AG04450 (cell line): Measurements from ENCODE around the gene AMN. TPM values are rescaled to one million over a fixed set of nuclear protein-coding genes. Genes with fewer than 3 reads are reported as not detected.

Experiments
- CTCF ChIA-PET: fragments of 300-600, 350-600 bp; formaldehyde crosslinking; extraction: SDS; loops from one replicate; lab custom pipeline; 2022; ENCODE audit warnings: antibody characterized with exemption, inconsistent platforms; lab: Charles Lee
- POLR2A ChIA-PET: fragments of 350-600 bp; formaldehyde crosslinking; extraction: SDS; loops from one replicate; lab custom pipeline; 2021; ENCODE audit warnings: antibody characterized with exemption, inconsistent platforms; lab: Yijun Ruan, JAX
- DNase-seq: peaks from one replicate; pipeline ENCODE4 v3.0.0-alpha.2; 2011; ENCODE audit warnings: low read depth, low spot score
- H3K27ac ChIP-seq: one replicate; pipeline ENCODE4 v1.5.1; 2012; ENCODE audit warnings: low read depth, low read length, control low read depth
- H3K27me3 ChIP-seq: one replicate; pipeline ENCODE4 v1.6.0; 2012; ENCODE audit warnings: low read length; ENCODE audit not compliant: control insufficient read depth, insufficient read depth
- H3K4me3 ChIP-seq: 2 replicates; pipeline ENCODE4 v1.5.1; 2011; ENCODE audit warnings: mild to moderate bottlenecking, low read depth, low read length, control low read depth
- H3K9me3 ChIP-seq: 2 replicates; pipeline ENCODE4 v1.5.1; 2012; ENCODE audit warnings: low read length; ENCODE audit not compliant: control insufficient read depth, insufficient read depth
- polyA plus RNA-seq: library from polyadenylated mRNA; depleted of rRNA; stranded (reverse); fragments of >200 nt; gene quantifications from 2 replicates; pipeline ENCODE4 v1.2.3, GENCODE V29; 2011; rRNA removed
- TF ChIP-seq, protein P1 (sequence below): IDR thresholded peaks from 2 replicates; pipeline ENCODE4 v1.5.1; 2011; ENCODE audit warnings: low read depth, low read length, control low read depth, inconsistent platforms

The AMN gene
- polyA plus RNA-seq, 1 experiment, result 0.06 TPM

DNA sequence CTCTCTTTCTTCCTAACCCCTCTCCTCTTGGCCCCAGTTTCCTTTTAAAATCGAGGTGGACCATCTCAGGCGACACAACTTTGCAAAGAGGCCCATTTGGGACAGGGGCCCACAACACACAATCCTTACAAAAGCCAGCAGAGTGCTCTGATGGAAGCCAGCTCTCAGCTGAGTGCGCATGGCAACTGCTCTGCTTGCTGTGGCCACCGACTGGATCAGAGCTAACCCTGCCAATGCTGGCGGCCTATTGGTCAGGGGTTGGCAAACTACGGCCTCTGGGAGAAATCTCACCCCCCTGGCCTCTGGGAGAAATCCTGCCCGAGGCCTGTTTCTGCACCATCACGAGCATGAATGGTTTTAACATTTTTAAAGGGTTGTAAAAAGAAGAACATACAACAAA lies 55.0 kb downstream of the AMN start:
- H3K27me3 ChIP-seq, result no peaks in the 10 kb centered on the region
- TF ChIP-seq, protein P1, sequence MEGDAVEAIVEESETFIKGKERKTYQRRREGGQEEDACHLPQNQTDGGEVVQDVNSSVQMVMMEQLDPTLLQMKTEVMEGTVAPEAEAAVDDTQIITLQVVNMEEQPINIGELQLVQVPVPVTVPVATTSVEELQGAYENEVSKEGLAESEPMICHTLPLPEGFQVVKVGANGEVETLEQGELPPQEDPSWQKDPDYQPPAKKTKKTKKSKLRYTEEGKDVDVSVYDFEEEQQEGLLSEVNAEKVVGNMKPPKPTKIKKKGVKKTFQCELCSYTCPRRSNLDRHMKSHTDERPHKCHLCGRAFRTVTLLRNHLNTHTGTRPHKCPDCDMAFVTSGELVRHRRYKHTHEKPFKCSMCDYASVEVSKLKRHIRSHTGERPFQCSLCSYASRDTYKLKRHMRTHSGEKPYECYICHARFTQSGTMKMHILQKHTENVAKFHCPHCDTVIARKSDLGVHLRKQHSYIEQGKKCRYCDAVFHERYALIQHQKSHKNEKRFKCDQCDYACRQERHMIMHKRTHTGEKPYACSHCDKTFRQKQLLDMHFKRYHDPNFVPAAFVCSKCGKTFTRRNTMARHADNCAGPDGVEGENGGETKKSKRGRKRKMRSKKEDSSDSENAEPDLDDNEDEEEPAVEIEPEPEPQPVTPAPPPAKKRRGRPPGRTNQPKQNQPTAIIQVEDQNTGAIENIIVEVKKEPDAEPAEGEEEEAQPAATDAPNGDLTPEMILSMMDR, result no peak
- DNase-seq, result no peak
- ChIA-PET POLR2A (no interaction called here), CTCF (interaction anchor here (0.5 kb wide), 1 partner anchor 312 kb away, joined by 7 read pairs; no protein-coding TSS in a partner anchor)
- H3K27ac ChIP-seq, result peak overlapping the region; percentile 21
- H3K9me3 ChIP-seq, result no peaks in the 10 kb centered on the region; the same call in 1 of the 2 replicates
- H3K4me3 ChIP-seq, result no peak overlapping the region

DNA sequence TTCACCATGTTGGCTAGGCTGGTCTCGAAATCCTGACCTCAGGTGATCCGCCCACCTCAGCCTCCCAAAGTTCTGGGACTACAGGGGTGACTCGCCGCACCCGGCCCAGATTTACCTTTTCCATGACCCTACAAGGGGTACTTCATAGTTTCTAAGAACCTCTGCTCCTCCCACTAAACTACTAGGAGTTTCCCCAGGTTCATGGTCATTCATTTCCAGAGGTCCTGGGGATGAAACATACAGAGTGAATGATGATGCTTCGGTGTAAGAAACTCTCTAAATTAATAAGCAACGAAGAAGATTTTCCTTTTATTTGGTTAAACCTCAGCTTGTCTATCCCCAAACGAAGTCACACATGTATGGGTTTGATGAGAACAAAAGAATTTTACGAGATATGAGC lies 56.9 kb downstream of the AMN start:
- Histone ChIP-seq H3K9me3 (no peaks in the 10 kb centered on the region; the same call in 1 of the 2 replicates), H3K4me3 (no peak overlapping the region), H3K27ac (no peak overlapping the region), H3K27me3 (no peaks in the 10 kb centered on the region)
- ChIA-PET CTCF (no interaction called here), POLR2A (no interaction called here)
- DNase-seq, result no peak
- TF ChIP-seq, protein P1, result no peak

DNA sequence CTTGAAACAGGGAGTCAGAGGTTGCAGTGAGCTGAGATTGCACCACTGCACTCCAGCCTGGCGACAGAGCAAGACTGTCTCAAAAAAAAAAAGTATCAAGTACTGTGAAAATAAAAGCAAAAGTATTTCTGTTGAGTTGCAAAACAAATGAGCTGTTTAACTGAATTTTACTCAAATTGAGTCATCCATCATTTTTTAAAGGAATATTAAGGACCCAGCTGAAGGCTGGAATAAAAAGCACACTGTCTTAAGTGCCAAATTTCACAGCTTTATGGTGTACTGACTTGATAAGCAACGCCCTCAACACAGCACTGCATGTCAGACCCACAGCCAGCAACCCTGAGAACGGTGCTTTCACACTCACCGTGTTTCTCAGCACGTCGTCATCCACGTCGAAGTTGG lies 57.9 kb downstream of the AMN start:
- H3K9me3 ChIP-seq, result no peaks in the 10 kb centered on the region; the same call in 1 of the 2 replicates
- no peak overlapping the region for H3K4me3 ChIP-seq
- no peaks in the 10 kb centered on the region for H3K27me3 ChIP-seq
- no peak overlapping the region for H3K27ac ChIP-seq
- POLR2A ChIA-PET, result interaction anchor here (0.6 to 0.7 kb wide), 2 partner anchors 23 to 342 kb away, joined by 3 to 5 read pairs; no protein-coding TSS in a partner anchor
- TF ChIP-seq, protein P1, result no peak
- CTCF ChIA-PET, result no interaction called here
- DNase-seq, result no peak

Other genes starting within 250 kb of the AMN start
- gene TRAF3, start 145.2 kb upstream of the AMN start, polyA plus RNA-seq, result 24.9 and 25.3 TPM in 2 replicates
- 57.0 and 66.8 TPM in 2 replicates for gene CDC42BPB, start 134.9 kb downstream of the AMN start, polyA plus RNA-seq
- not detected in 2 replicates for gene LBHD2, start 161.5 kb downstream of the AMN start, polyA plus RNA-seq
- not detected in 2 replicates for gene EXOC3L4, start 172.1 kb downstream of the AMN start, polyA plus RNA-seq
- 15.3 and 20.2 TPM in 2 replicates for gene TNFAIP2, start 200.8 kb downstream of the AMN start, polyA plus RNA-seq